Skin epidermis (tissue), 12 donors: ENCODE measurements around the gene C6orf47.

Experiments
- H3K27ac ChIP-seq, 21 experiments: fragments of 200-600 bp; sonication (generic) in 11 of 21; one replicate each; pipeline ENCODE4 v1.5.0; 2020; ENCODE audit warnings: mild to moderate bottlenecking in 3 of 21, inconsistent platforms in 2 of 21, moderate library complexity in 2 of 21
- H3K4me3 ChIP-seq, 7 experiments: fragments of 200-600 bp; sonication (generic) in 2 of 7; one replicate each; pipeline ENCODE4 v1.5.0; 2020; ENCODE audit warnings: inconsistent platforms in 2 of 7, mild to moderate bottlenecking in 2 of 7, moderate library complexity in 1 of 7

The C6orf47 gene

GRCh38 chr6:31642798-31643570 is 17.6 kb downstream of the C6orf47 start:
- Histone ChIP-seq H3K4me3 (no peak overlapping the region), H3K27ac (no peak overlapping the region)

- Histone ChIP-seq H3K27ac (no peak overlapping the region), H3K4me3 (no peak overlapping the region)
Measured at GRCh38 chr6:31641370-31641769, 19.2 kb downstream of the C6orf47 start.

GRCh38 chr6:31640612-31641011 is 20.0 kb downstream of the C6orf47 start:
- peak overlapping the region in 1 of 21 experiments; percentile 5 for H3K27ac ChIP-seq
- H3K4me3 ChIP-seq, result no peak overlapping the region

GRCh38 chr6:31639449-31639861 is 21.1 kb downstream of the C6orf47 start:
- Histone ChIP-seq H3K4me3 (no peak overlapping the region), H3K27ac (peak overlapping the region in 2 of 21 experiments; percentile 5 to 30)

GRCh38 chr6:31639043-31639442 is 21.5 kb downstream of the C6orf47 start:
- H3K27ac ChIP-seq, result no peak overlapping the region
- no peak overlapping the region for H3K4me3 ChIP-seq

- Histone ChIP-seq H3K27ac (no peak overlapping the region), H3K4me3 (no peak overlapping the region)
Measured at GRCh38 chr6:31636698-31637596, 23.6 kb downstream of the C6orf47 start.

GRCh38 chr6:31634969-31635575 is 25.5 kb downstream of the C6orf47 start:
- Histone ChIP-seq H3K4me3 (no peak overlapping the region), H3K27ac (no peak overlapping the region)

GRCh38 chr6:31634131-31634530 is 26.4 kb downstream of the C6orf47 start:
- no peak overlapping the region for H3K27ac ChIP-seq
- H3K4me3 ChIP-seq, result no peak overlapping the region

- H3K27ac ChIP-seq, result peak overlapping the region in 2 of 21 experiments; percentile 14 to 23
- no peak overlapping the region for H3K4me3 ChIP-seq
Measured at GRCh38 chr6:31633447-31633846, 27.1 kb downstream of the C6orf47 start.

- peak overlapping the region in 3 of 21 experiments; percentile 3 to 8 (median 8) for H3K27ac ChIP-seq
Measured at GRCh38 chr6:31632279-31632946, 28.2 kb downstream of the C6orf47 start.

GRCh38 chr6:31631681-31632278 is 28.8 kb downstream of the C6orf47 start:
- H3K4me3 ChIP-seq, result no peak overlapping the region
- peak overlapping the region in 2 of 21 experiments; percentile 3 for H3K27ac ChIP-seq

More at GRCh38 chr6:31632279-31632946, 28.2 kb downstream of the C6orf47 start:
- H3K4me3 ChIP-seq, result no peak overlapping the region

GRCh38 chr6:31631209-31631608 is 29.4 kb downstream of the C6orf47 start:
- Histone ChIP-seq H3K4me3 (no peak overlapping the region), H3K27ac (no peak overlapping the region)

GRCh38 chr6:31630177-31630934 is 30.2 kb downstream of the C6orf47 start:
- no peak overlapping the region for H3K27ac ChIP-seq

GRCh38 chr6:31629014-31629413 is 31.6 kb downstream of the C6orf47 start:
- Histone ChIP-seq H3K27ac (no peak overlapping the region), H3K4me3 (no peak overlapping the region)

More at GRCh38 chr6:31630177-31630934, 30.2 kb downstream of the C6orf47 start:
- H3K4me3 ChIP-seq, result no peak overlapping the region

GRCh38 chr6:31627690-31628287 is 32.8 kb downstream of the C6orf47 start:
- Histone ChIP-seq H3K27ac (no peak overlapping the region), H3K4me3 (no peak overlapping the region)

- Histone ChIP-seq H3K4me3 (no peak overlapping the region), H3K27ac (no peak overlapping the region)
Measured at GRCh38 chr6:31626952-31627351, 33.6 kb downstream of the C6orf47 start.

- H3K27ac ChIP-seq, result no peak overlapping the region
- no peak overlapping the region for H3K4me3 ChIP-seq
Measured at GRCh38 chr6:31624070-31624469, 36.5 kb downstream of the C6orf47 start.

- H3K4me3 ChIP-seq, result peak overlapping the region in 1 of 7 experiments; percentile 81
- H3K27ac ChIP-seq, result peak overlapping the region in 8 of 21 experiments; percentile 96 to 99 (median 97)
Measured at GRCh38 chr6:31622684-31623091, 37.9 kb downstream of the C6orf47 start.
